Skeletal muscle satellite cell (primary cell): ENCODE measurements around the gene SYNDIG1.

Experiments
- H3K27me3 ChIP-seq: 2 replicates; pipeline ENCODE4 v1.7.0; 2013; ENCODE audit warnings: low read length; ENCODE audit not compliant: control insufficient read depth, insufficient read depth
- H3K36me3 ChIP-seq: 2 replicates; pipeline ENCODE4 v1.7.0; 2013; ENCODE audit warnings: mild to moderate bottlenecking, control low read depth, low read length; ENCODE audit not compliant: insufficient read depth
- H3K4me1 ChIP-seq: 2 replicates; pipeline ENCODE4 v1.7.0; 2013; ENCODE audit warnings: low read length; ENCODE audit not compliant: control insufficient read depth, insufficient read depth
- H3K4me2 ChIP-seq: 2 replicates; pipeline ENCODE4 v1.7.0; 2013; ENCODE audit warnings: mild to moderate bottlenecking, low read length
- H3K4me3 ChIP-seq: 2 replicates; pipeline ENCODE4 v1.7.0; 2013; ENCODE audit warnings: low read length
- H3K9ac ChIP-seq: 2 replicates; pipeline ENCODE4 v1.7.0; 2013; ENCODE audit warnings: mild to moderate bottlenecking, low read depth, low read length, moderate library complexity
- H3K9me3 ChIP-seq: replicated peaks from 2 replicates; pipeline ENCODE4 v1.7.0; 2013; ENCODE audit warnings: mild to moderate bottlenecking, control low read depth, low read length

Gene SYNDIG1

GRCh38 chr20:24600012-24600411 lies 130.6 kb downstream of the SYNDIG1 start:
- Histone ChIP-seq H3K4me2 (no peak overlapping the region), H3K27me3 (peaks cover 9% of the 10 kb centered on the region), H3K4me3 (no peak overlapping the region), H3K9ac (no peak overlapping the region), H3K4me1 (no peaks in the 10 kb centered on the region), H3K9me3 (no peaks in the 10 kb centered on the region), H3K36me3 (no peaks in the 10 kb centered on the region)

GRCh38 chr20:24603454-24603853 lies 134.0 kb downstream of the SYNDIG1 start:
- H3K36me3 ChIP-seq = no peaks in the 10 kb centered on the region
- no peak overlapping the region for H3K9ac ChIP-seq
- peaks cover 4% of the 10 kb centered on the region for H3K27me3 ChIP-seq
- no peaks in the 10 kb centered on the region for H3K9me3 ChIP-seq
- H3K4me3 ChIP-seq = no peak overlapping the region
- H3K4me2 ChIP-seq = no peak overlapping the region
- H3K4me1 ChIP-seq = no peaks in the 10 kb centered on the region

GRCh38 chr20:24604966-24605665 lies 135.7 kb downstream of the SYNDIG1 start:
- Histone ChIP-seq H3K4me3 (no peak overlapping the region), H3K4me2 (no peak overlapping the region), H3K9ac (no peak overlapping the region), H3K36me3 (no peaks in the 10 kb centered on the region), H3K9me3 (no peaks in the 10 kb centered on the region), H3K4me1 (no peaks in the 10 kb centered on the region), H3K27me3 (peaks cover 9% of the 10 kb centered on the region)

GRCh38 chr20:24605937-24606455 lies 136.6 kb downstream of the SYNDIG1 start:
- no peak overlapping the region for H3K9ac ChIP-seq
- no peak overlapping the region for H3K4me3 ChIP-seq
- peaks cover 3% of the 10 kb centered on the region for H3K4me1 ChIP-seq
- H3K4me2 ChIP-seq = no peak overlapping the region
- H3K27me3 ChIP-seq = peaks cover 9% of the 10 kb centered on the region
- no peaks in the 10 kb centered on the region for H3K9me3 ChIP-seq
- H3K36me3 ChIP-seq = no peaks in the 10 kb centered on the region

GRCh38 chr20:24607402-24607801 lies 138.0 kb downstream of the SYNDIG1 start:
- Histone ChIP-seq H3K36me3 (no peaks in the 10 kb centered on the region), H3K9ac (no peak overlapping the region), H3K4me3 (no peak overlapping the region), H3K9me3 (no peaks in the 10 kb centered on the region), H3K27me3 (peaks cover 13% of the 10 kb centered on the region), H3K4me1 (peaks cover 3% of the 10 kb centered on the region), H3K4me2 (no peak overlapping the region)

- Histone ChIP-seq H3K9ac (no peak overlapping the region), H3K4me3 (no peak overlapping the region), H3K27me3 (peaks cover 13% of the 10 kb centered on the region)
Observed at GRCh38 chr20:24608926-24609667, 139.7 kb downstream of the SYNDIG1 start.

GRCh38 chr20:24609757-24610156 lies 140.3 kb downstream of the SYNDIG1 start:
- no peak overlapping the region for H3K4me2 ChIP-seq
- no peaks in the 10 kb centered on the region for H3K9me3 ChIP-seq
- H3K4me1 ChIP-seq = peaks cover 3% of the 10 kb centered on the region
- H3K4me3 ChIP-seq = no peak overlapping the region
- H3K9ac ChIP-seq = no peak overlapping the region
- H3K36me3 ChIP-seq = no peaks in the 10 kb centered on the region
- peaks cover 13% of the 10 kb centered on the region for H3K27me3 ChIP-seq

More at GRCh38 chr20:24608926-24609667, 139.7 kb downstream of the SYNDIG1 start:
- Histone ChIP-seq H3K36me3 (no peaks in the 10 kb centered on the region), H3K4me1 (peaks cover 3% of the 10 kb centered on the region), H3K9me3 (no peaks in the 10 kb centered on the region), H3K4me2 (no peak overlapping the region)

GRCh38 chr20:24610341-24611115 lies 141.1 kb downstream of the SYNDIG1 start:
- Histone ChIP-seq H3K9me3 (no peaks in the 10 kb centered on the region), H3K9ac (no peak overlapping the region), H3K4me2 (no peak overlapping the region), H3K4me1 (peaks cover 3% of the 10 kb centered on the region), H3K27me3 (peaks cover 19% of the 10 kb centered on the region), H3K36me3 (no peaks in the 10 kb centered on the region), H3K4me3 (no peak overlapping the region)

GRCh38 chr20:24611360-24612140 lies 142.1 kb downstream of the SYNDIG1 start:
- no peaks in the 10 kb centered on the region for H3K36me3 ChIP-seq

GRCh38 chr20:24612799-24613775 lies 143.7 kb downstream of the SYNDIG1 start:
- Histone ChIP-seq H3K9ac (no peak overlapping the region), H3K4me3 (no peak overlapping the region), H3K4me1 (peaks cover 3% of the 10 kb centered on the region), H3K9me3 (no peaks in the 10 kb centered on the region), H3K36me3 (no peaks in the 10 kb centered on the region), H3K27me3 (peaks cover 15% of the 10 kb centered on the region), H3K4me2 (no peak overlapping the region)

More at GRCh38 chr20:24611360-24612140, 142.1 kb downstream of the SYNDIG1 start:
- Histone ChIP-seq H3K4me1 (peaks cover 3% of the 10 kb centered on the region), H3K4me2 (no peak overlapping the region), H3K4me3 (no peak overlapping the region), H3K27me3 (peaks cover 18% of the 10 kb centered on the region), H3K9ac (no peak overlapping the region), H3K9me3 (no peaks in the 10 kb centered on the region)
